ENCODE results near the gene CHORDC1. TPM values are rescaled to one million over a fixed set of nuclear protein-coding genes. Genes with fewer than 3 reads are reported as not detected.

Gene CHORDC1
- total and polyA plus RNA-seq, 2 of the 8 experiments (the other 6 are each of a cell fraction or from before 2014, with no cell fraction given): 28.9 to 97.1 TPM

- Histone ChIP-seq H3K36me3 (ENCODE audit: control insufficient read depth in 2 of 4, insufficient read depth in 4 of 4, low read length in 3 of 4) (no peaks in the 10 kb centered on the region), H2BK5ac (ENCODE audit: low read depth, low read length) (no peak overlapping the region), H3K9ac (replicated peaks in 1 of 4; ENCODE audit: extremely low read depth in 1 of 4, low read depth in 3 of 4, low read length in 3 of 4) (no peak overlapping the region), H3K4me1 (replicated peaks in 1 of 4; ENCODE audit: control insufficient read depth in 3 of 4, insufficient read depth in 4 of 4, low read length in 3 of 4) (no peaks in the 10 kb centered on the region), H2AK5ac (ENCODE audit: low read depth, low read length) (no peak overlapping the region), H3K27ac (ENCODE audit: low read depth, low read length) (no peak overlapping the region), H2BK15ac (ENCODE audit: low read length) (no peak overlapping the region), H3K79me2 (ENCODE audit: control insufficient read depth in 1 of 2, insufficient read depth in 2 of 2, low read length in 2 of 2) (no peaks in the 10 kb centered on the region), H2AFZ (ENCODE audit: low read length) (no peak overlapping the region), H3K9me3 (ENCODE audit: insufficient read depth in 2 of 2, low read depth in 1 of 2, low read length in 1 of 2) (no peaks in the 10 kb centered on the region), H3K27me3 (replicated peaks in 1 of 4; ENCODE audit: control insufficient read depth in 3 of 4, extremely low read depth in 1 of 4, insufficient read depth in 3 of 4, low read length in 3 of 4) (no peaks in the 10 kb centered on the region), H2BK120ac (replicated peaks; ENCODE audit: low read depth, low read length) (no peak overlapping the region), H3K56ac (replicated peaks; ENCODE audit: insufficient read length, low read depth, low read length) (no peak overlapping the region), H3K4me3 (ENCODE audit: extremely low read depth in 1 of 4, insufficient read depth in 2 of 4, low read depth in 3 of 4, low read length in 4 of 4) (no peak overlapping the region), H2BK20ac (ENCODE audit: low read length) (no peak overlapping the region), H4K91ac (replicated peaks; ENCODE audit: insufficient read length, low read length) (no peak overlapping the region), H3K4ac (replicated peaks; ENCODE audit: insufficient read length, low read depth, low read length) (no peak overlapping the region), H3K23ac (ENCODE audit: insufficient read length) (no peak overlapping the region), H4K8ac (ENCODE audit: extremely low read depth, insufficient read depth, low read length) (no peak overlapping the region), H3K23me2 (ENCODE audit: low read depth, low read length) (no peaks in the 10 kb centered on the region), H4K20me1 (replicated peaks in 1 of 2; ENCODE audit: control insufficient read depth in 1 of 2, insufficient read depth in 2 of 2, low read length in 2 of 2) (no peaks in the 10 kb centered on the region), H4K5ac (ENCODE audit: insufficient read length, low read depth, low read length) (no peak overlapping the region), H2BK12ac (ENCODE audit: low read depth, low read length) (no peak overlapping the region), H3K4me2 (ENCODE audit: insufficient read depth in 1 of 2, low read depth in 2 of 2, low read length in 2 of 2) (no peak overlapping the region), H3K14ac (ENCODE audit: insufficient read length) (no peak overlapping the region), H3K18ac (ENCODE audit: extremely low read depth, low read length) (no peak overlapping the region), H3K79me1 (ENCODE audit: low read depth, low read length) (no peaks in the 10 kb centered on the region)
- 100% methylated on average over 1 of the region's 1 CpG; no CpG with 5 or more reads in 1 of the 2 experiments for WGBS, 2 experiments (ENCODE audit: extremely low coverage in 1 of 2, insufficient coverage in 1 of 2, insufficient read length in 1 of 2, insufficient replicate concordance in 2 of 2, low coverage in 1 of 2, low lambda C conversion rate in 2 of 2, missing lambda C conversion rate in 1 of 2)
- DNase-seq (ENCODE audit: low read depth in 1 of 2, low spot score in 2 of 2) (no peak), FAIRE-seq (no peak)
- TF ChIP-seq, protein P1, sequence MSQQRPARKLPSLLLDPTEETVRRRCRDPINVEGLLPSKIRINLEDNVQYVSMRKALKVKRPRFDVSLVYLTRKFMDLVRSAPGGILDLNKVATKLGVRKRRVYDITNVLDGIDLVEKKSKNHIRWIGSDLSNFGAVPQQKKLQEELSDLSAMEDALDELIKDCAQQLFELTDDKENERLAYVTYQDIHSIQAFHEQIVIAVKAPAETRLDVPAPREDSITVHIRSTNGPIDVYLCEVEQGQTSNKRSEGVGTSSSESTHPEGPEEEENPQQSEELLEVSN (IDR thresholded peaks at IDR 0.05): no peak
- TF ChIP-seq SP2 (IDR thresholded peaks at IDR 0.05; ENCODE audit: low read length): no peak
- TF ChIP-seq JUND (IDR thresholded peaks at IDR 0.05; ENCODE audit: low read length): no peak
- TF ChIP-seq CREB1 (IDR thresholded peaks at IDR 0.05): no peak
- TF ChIP-seq TAF1 (IDR thresholded peaks at IDR 0.05; ENCODE audit: low read depth, low read length): no peak
- no peak for TF ChIP-seq RBBP5 (IDR thresholded peaks at IDR 0.05; ENCODE audit: borderline replicate concordance, low read depth, low read length)
- TF ChIP-seq EZH2 (IDR thresholded peaks at IDR 0.05; ENCODE audit: low read depth, low read length, severe bottlenecking): no peak
- TF ChIP-seq KDM1A (IDR thresholded peaks at IDR 0.05; ENCODE audit: borderline replicate concordance, low read length): no peak
- no peak for TF ChIP-seq SUZ12 (IDR thresholded peaks at IDR 0.05; ENCODE audit: low read length)
- TF ChIP-seq YY1 (IDR thresholded peaks at IDR 0.05; ENCODE audit: low read depth, low read length): no peak
- TF ChIP-seq CEBPB (IDR thresholded peaks at IDR 0.05; ENCODE audit: low read depth, low read length): no peak
- TF ChIP-seq SP1 (IDR thresholded peaks at IDR 0.05; ENCODE audit: low read depth, low read length): no peak
- TF ChIP-seq CTBP2 (IDR thresholded peaks at IDR 0.05; ENCODE audit: borderline replicate concordance, insufficient read depth, insufficient read length, low read length): no peak
- TF ChIP-seq HDAC2 (IDR thresholded peaks at IDR 0.05; ENCODE audit: borderline replicate concordance in 1 of 2, low read depth in 2 of 2, low read length in 2 of 2): no peak
- TF ChIP-seq SIN3A (conservative IDR thresholded peaks at IDR 0.05 in 1 of 2, IDR thresholded peaks at IDR 0.05 in 1 of 2; ENCODE audit: low read depth in 1 of 2, low read length in 2 of 2): no peak
- ChIA-PET POLR2A (ENCODE audit: partially characterized antibody) (no interaction called here), CTCF (ENCODE audit: partially characterized antibody) (interaction anchor here (0.7 to 2.9 kb wide), 5 partner anchors 13 to 41 kb away, joined by 3 to 11 read pairs (median 4); no protein-coding TSS in a partner anchor)
Observed at GRCh38 chr11:90257158-90257525, 34.3 kb upstream of the CHORDC1 start.
